Peyer's patch (tissue), 4 donors: Measurements from ENCODE around the gene CFC1B. TPM values are rescaled to one million over a fixed set of nuclear protein-coding genes. Genes with fewer than 3 reads are reported as not detected.
"Not testable (repeated sequence)": the region's sequence is repeated elsewhere in the genome, so short reads cannot be mapped to it uniquely, and the experiment has no call there.

Experiments
- DNase-seq, 3 donors: peaks; one replicate each; pipeline ENCODE4 v3.0.0-alpha.2; 2017 to 2019
- H3K27ac ChIP-seq, 4 donors: fragments of 200-600 bp; sonication (generic); one replicate each; pipeline ENCODE4 v1.5.1; 2016 to 2019
- H3K27me3 ChIP-seq, 2 donors: fragments of 200-600 bp; sonication (generic); one replicate each; pipeline ENCODE4 v1.5.1; 2019
- H3K36me3 ChIP-seq, 3 donors: fragments of 200-600 bp; sonication (generic); one replicate each; pipeline ENCODE4 v1.5.1; 2016 to 2019
- H3K4me1 ChIP-seq, 4 donors: fragments of 200-600 bp; sonication (generic); one replicate each; pipeline ENCODE4 v1.5.1; 2016 to 2019
- H3K4me3 ChIP-seq, 4 donors: fragments of 200-600 bp; sonication (generic); 1 replicate in 3 of 4; 2 replicates in 1 of 4; pipeline ENCODE4 v1.5.1; 2016 to 2019; ENCODE audit warnings: mild to moderate bottlenecking in 1 of 4
- H3K9me3 ChIP-seq, 4 donors: fragments of 200-600 bp; sonication (generic); one replicate each; pipeline ENCODE4 v1.5.1; 2016 to 2019; ENCODE audit warnings: mild to moderate bottlenecking in 1 of 4
- total RNA-seq, 4 donors: library from RNA; depleted of rRNA; stranded (reverse); fragments of >200 nt; gene quantifications; one replicate each; pipeline ENCODE4 v1.1.0, GENCODE V29; 2016

CFC1B gene
- not detected for total RNA-seq

GRCh38 chr2:130520992-130521391 is at the start of gene CFC1B:
CFC1B (plus strand) TSS chr2:130521222; CDS start chr2:130521485, 263 bp downstream.
- not testable (repeated sequence) for H3K27me3 ChIP-seq, H3K4me3 ChIP-seq, H3K36me3 ChIP-seq, DNase-seq, H3K4me1 ChIP-seq, H3K9me3 ChIP-seq, H3K27ac ChIP-seq

DNA sequence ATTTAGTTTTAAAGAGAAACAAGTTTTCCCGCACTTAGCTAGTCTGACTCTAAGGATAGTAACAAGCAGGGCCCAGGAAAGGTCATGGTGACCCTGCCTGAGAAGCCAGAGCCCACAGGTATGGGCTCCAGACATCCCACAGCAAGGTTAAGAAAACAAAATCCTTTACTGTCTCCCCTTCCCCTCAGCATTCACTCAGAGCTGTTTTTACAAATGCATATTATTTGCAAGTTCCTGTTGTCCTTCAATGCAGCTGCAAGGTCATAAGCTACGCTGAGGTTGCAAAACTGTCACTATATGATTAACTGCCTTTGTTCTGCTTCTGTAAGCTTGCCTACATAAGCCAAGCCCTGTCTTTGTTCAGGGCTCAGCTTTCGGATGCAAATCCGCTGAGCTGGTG is 29.9 kb upstream of the CFC1B start:
- not testable (repeated sequence) for H3K27ac ChIP-seq, H3K4me1 ChIP-seq, H3K9me3 ChIP-seq, H3K27me3 ChIP-seq, H3K36me3 ChIP-seq, H3K4me3 ChIP-seq, DNase-seq

- not testable (repeated sequence) for H3K4me3 ChIP-seq, H3K4me1 ChIP-seq, H3K27me3 ChIP-seq, H3K27ac ChIP-seq, H3K9me3 ChIP-seq, DNase-seq, H3K36me3 ChIP-seq
Measured at GRCh38 chr2:130509228-130509627, 11.8 kb upstream of the CFC1B start, which contains the start of gene POTEI. POTEI (minus strand) TSS chr2:130509328; CDS start chr2:130509235, 93 bp downstream.

DNA sequence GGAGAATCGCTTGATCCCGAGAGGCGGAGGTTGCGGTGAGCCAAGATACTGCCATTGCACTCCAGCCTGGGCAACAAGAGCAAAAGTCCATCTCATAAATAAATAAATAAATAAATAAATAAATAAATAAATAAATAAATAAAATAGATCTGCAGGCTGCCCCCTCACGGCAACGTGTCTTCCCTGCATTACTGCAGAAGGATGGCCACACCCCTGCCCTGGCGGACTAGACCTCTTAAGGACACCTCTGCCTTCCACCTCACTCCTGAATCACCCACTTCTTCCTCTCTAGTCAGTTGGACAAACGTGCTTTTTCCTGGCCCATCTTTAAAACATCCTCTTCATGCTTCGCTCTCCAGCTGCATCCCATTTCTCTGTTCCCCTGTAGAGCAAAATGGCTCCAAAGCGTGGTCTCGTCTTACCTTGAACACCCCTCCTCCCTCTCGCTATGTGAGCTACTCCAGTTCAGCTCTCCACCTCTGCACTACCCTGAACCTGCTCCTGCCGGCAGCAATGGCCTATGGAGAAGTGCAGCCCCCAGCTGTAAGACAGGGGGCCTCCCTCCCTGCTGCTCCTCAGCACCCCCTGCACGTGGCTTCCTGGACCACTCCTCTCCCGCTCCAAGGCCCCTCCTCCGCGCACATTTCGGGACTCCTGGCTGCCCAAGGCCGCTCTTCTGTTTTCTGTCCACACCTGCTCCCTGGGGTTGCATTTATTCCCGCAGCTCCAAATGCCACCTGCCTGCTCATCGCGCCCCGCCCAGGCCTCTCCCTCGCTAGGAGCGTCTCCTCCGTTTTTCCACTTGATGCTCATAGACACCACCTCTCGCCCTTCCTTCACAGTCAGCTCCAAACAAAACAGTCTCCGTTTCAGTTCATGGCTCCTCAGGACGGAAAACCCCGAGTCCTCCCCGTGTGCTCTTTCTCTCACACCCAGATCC is 9.9 kb upstream of the CFC1B start:
- DNase-seq, H3K27me3 ChIP-seq, H3K27ac ChIP-seq, H3K4me3 ChIP-seq, H3K36me3 ChIP-seq, H3K9me3 ChIP-seq, H3K4me1 ChIP-seq: not testable (repeated sequence)

DNA sequence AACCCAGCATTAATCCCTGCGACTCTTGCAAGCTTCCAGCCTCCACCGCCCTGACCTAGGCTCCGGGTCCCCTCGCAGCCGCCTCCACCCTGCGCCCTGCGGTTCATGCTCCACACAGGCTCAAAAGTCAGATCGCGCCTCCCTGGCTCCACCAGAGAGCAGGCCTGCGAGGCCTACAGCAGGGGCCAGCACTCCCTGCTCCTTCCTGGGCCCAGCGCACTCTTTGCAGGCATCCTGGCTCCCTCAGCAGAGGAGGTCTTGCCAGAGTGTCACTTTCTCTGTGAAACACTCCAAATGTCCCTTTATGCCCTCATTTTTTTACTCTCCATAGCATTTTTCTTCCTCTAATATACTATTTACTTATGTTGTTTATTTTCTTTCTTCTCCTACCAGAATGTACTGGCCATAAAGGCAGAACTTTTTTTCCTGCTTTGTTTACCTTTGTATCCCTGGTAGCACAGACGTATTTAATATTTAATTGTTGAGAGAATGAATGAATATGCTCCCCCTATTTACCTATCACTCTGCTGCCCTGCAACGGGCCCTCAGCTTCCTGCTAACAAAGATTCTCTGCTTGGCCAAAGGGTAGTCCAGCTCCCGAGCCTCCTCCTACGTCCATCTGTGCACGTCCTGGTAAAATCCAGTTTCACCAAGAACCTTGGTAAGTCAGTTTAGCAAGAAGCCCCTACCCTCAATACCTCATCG is 9.1 kb upstream of the CFC1B start:
- H3K9me3 ChIP-seq, H3K4me1 ChIP-seq, H3K27ac ChIP-seq, H3K36me3 ChIP-seq, H3K4me3 ChIP-seq, H3K27me3 ChIP-seq, DNase-seq: not testable (repeated sequence)

- H3K27me3 ChIP-seq, H3K36me3 ChIP-seq, H3K27ac ChIP-seq, H3K4me1 ChIP-seq, H3K9me3 ChIP-seq, H3K4me3 ChIP-seq, DNase-seq: not testable (repeated sequence)
Measured at GRCh38 chr2:130518516-130519106, 2.4 kb upstream of the CFC1B start.

GRCh38 chr2:130522390-130522789 is 1.4 kb downstream of the CFC1B start:
- H3K4me1 ChIP-seq, H3K27ac ChIP-seq, H3K9me3 ChIP-seq, H3K4me3 ChIP-seq, H3K36me3 ChIP-seq, H3K27me3 ChIP-seq, DNase-seq: not testable (repeated sequence)

GRCh38 chr2:130527365-130527967 is 6.4 kb downstream of the CFC1B start:
- not testable (repeated sequence) for H3K27ac ChIP-seq, DNase-seq, H3K9me3 ChIP-seq, H3K27me3 ChIP-seq, H3K36me3 ChIP-seq, H3K4me1 ChIP-seq, H3K4me3 ChIP-seq

DNA sequence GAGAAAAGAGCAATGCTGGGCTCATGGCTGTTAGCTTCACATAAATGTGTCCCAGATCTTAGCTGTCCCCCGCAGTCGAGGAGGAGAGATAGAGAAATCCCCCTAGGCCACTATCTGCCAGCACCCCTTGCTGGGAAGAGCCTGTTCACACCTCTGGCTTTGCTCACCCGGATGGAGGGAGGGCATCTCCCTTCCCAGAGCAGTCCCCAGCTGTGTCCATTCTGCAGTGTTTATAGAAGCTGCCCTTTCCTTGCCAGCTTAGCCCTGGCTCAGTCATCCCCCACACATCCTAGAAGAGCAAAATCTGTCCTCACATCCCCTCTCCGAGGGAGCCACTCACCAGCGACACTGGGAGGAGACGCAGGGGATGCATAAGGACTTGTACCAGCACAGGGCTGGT is 8.5 kb downstream of the CFC1B start:
- not testable (repeated sequence) for H3K27ac ChIP-seq, H3K4me3 ChIP-seq, H3K4me1 ChIP-seq, H3K36me3 ChIP-seq, H3K9me3 ChIP-seq, DNase-seq, H3K27me3 ChIP-seq

DNA sequence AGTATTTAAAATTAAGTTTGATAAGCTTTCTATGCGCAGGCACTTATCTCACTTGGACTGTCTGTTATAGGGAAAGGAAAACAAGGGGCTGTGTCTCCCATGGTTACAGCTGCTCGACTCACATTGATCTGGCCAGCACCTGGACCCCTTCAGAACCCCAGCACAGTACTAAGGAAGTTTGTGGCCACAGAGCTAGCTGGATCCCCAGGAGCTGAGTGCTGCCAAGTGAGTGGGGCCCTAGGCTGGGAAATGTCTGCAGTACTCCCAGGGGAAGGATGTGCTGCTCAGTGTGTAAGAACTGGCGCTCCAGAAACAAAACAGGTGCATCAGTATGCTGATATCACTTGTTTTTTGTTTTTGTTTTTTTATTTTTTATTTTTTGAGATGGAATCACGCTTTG is 9.2 kb downstream of the CFC1B start:
- not testable (repeated sequence) for H3K4me1 ChIP-seq, H3K36me3 ChIP-seq, H3K9me3 ChIP-seq, DNase-seq, H3K27ac ChIP-seq, H3K27me3 ChIP-seq, H3K4me3 ChIP-seq

- not testable (repeated sequence) for H3K4me3 ChIP-seq, H3K27me3 ChIP-seq, H3K27ac ChIP-seq, H3K36me3 ChIP-seq, H3K9me3 ChIP-seq, H3K4me1 ChIP-seq, DNase-seq
Measured at GRCh38 chr2:130531225-130531624, 10.2 kb downstream of the CFC1B start.

- not testable (repeated sequence) for H3K4me3 ChIP-seq, H3K27me3 ChIP-seq, H3K36me3 ChIP-seq, H3K4me1 ChIP-seq, H3K9me3 ChIP-seq, DNase-seq, H3K27ac ChIP-seq
Measured at GRCh38 chr2:130531672-130532071, 10.7 kb downstream of the CFC1B start.

DNA sequence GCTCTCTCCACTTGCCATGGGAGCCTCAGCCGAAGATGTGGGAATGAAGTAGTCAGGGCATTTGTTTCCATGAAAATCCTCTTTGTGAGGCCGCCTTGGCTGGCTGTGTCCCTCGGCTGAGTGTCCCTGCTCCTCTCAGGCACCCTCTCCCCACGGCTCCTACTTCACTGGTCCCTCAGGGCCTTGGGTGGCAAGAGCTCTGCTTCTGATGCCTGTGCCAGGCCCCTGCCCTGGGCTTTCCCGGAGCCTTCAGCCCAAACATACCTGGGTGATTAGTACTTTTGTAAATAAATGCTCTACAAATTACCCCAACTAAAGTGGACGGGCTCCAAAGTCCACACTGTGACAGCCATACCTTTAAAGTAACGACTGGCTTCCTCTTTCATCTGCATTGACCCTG is 15.6 kb downstream of the CFC1B start:
- not testable (repeated sequence) for H3K9me3 ChIP-seq, H3K4me1 ChIP-seq, H3K4me3 ChIP-seq, H3K27me3 ChIP-seq, H3K27ac ChIP-seq, H3K36me3 ChIP-seq, DNase-seq

DNA sequence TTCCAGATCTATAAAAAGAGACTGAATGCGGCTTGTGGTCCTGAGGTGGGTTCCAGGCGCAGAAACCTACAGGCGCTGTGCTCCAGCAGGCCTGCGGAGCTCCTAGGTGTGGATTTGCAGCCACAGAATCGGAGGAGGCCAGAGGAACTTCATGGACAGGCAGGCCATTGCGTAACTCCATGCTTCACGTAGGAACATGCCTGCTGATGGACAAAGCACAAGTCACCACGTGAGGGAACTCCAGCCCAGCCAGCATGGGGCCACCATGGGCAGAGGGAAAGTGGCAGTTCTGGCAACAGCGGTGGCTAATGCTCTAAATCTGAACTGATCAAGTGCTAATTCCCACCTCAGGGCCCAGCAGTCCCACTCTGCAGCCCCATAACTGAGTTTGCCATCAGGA is 17.2 kb downstream of the CFC1B start:
- DNase-seq, H3K36me3 ChIP-seq, H3K4me3 ChIP-seq, H3K4me1 ChIP-seq, H3K9me3 ChIP-seq, H3K27me3 ChIP-seq, H3K27ac ChIP-seq: not testable (repeated sequence)

GRCh38 chr2:130542789-130543188 is 21.8 kb downstream of the CFC1B start:
- H3K27ac ChIP-seq = not testable (repeated sequence)

More at GRCh38 chr2:130542789-130543188, 21.8 kb downstream of the CFC1B start:
- not testable (repeated sequence) for H3K9me3 ChIP-seq, DNase-seq, H3K27me3 ChIP-seq, H3K4me3 ChIP-seq, H3K4me1 ChIP-seq, H3K36me3 ChIP-seq
